Endothelial cell of umbilical vein (primary cell): ENCODE results near the gene C5orf24. TPM values are rescaled to one million over a fixed set of nuclear protein-coding genes. Genes with fewer than 3 reads are reported as not detected.

Experiments used
- BruUV-seq: library from RNA; stranded (reverse); fragments of 400-500 nt; replicated peaks from 2 replicates; lab custom pipeline; 2021; lab: Mats Ljungman, UMichigan
- CTCF ChIA-PET: fragments of 300-600, 350-600 bp; sonication (Branson Sonifier 250); formaldehyde crosslinking; loops from one replicate; lab custom pipeline; 2021; ENCODE audit warnings: antibody characterized with exemption, inconsistent platforms; lab: Charles Lee
- POLR2A ChIA-PET: fragments of 300-600, 350-600 bp; sonication (Branson Sonifier 250); formaldehyde crosslinking; loops from one replicate; lab custom pipeline; 2021; ENCODE audit warnings: antibody characterized with exemption, inconsistent platforms; lab: Charles Lee
- DNase-seq: peaks from one replicate; pipeline ENCODE4 v3.0.0-alpha.2; 2011; ENCODE audit warnings: low read depth, low spot score
- FAIRE-seq: peaks from 2 replicates; lab custom pipeline; 2011; peaks lifted over from hg19 to GRCh38; lab: Jason Lieb, UNC
- H2AFZ ChIP-seq: 2 replicates; pipeline ENCODE4 v1.6.0; 2012; ENCODE audit warnings: low read depth, low read length, control low read depth, inconsistent platforms
- H3K27ac ChIP-seq: 2 replicates; pipeline ENCODE4 v1.5.1; 2011; ENCODE audit warnings: low read depth, mild to moderate bottlenecking, control low read depth, low read length, moderate library complexity; ENCODE audit not compliant: insufficient read depth
- H3K27me3 ChIP-seq, 2 experiments: 2 replicates each; pipeline versions ENCODE4 v1.6.0 to v1.6.1; 2011; ENCODE audit warnings: low read length in 2 of 2, mixed read lengths in 1 of 2; ENCODE audit not compliant: control insufficient read depth in 2 of 2, insufficient read depth in 2 of 2
- H3K36me3 ChIP-seq, 2 experiments: 2 replicates in 1 of 2; 3 replicates in 1 of 2; pipeline ENCODE4 v1.5.1; 2011; ENCODE audit warnings: low read length in 2 of 2, mild to moderate bottlenecking in 1 of 2, moderate library complexity in 1 of 2; ENCODE audit not compliant: control insufficient read depth in 2 of 2, insufficient read depth in 2 of 2; ENCODE audit errors: extremely low read depth in 1 of 2
- H3K4me1 ChIP-seq: 3 replicates; pipeline ENCODE4 v1.5.1; 2011; ENCODE audit warnings: mild to moderate bottlenecking, low read length; ENCODE audit not compliant: control insufficient read depth, insufficient read depth; ENCODE audit errors: extremely low read depth
- H3K4me2 ChIP-seq: 2 replicates; pipeline ENCODE4 v1.6.1; 2011; ENCODE audit warnings: low read length, control low read depth, mixed read lengths; ENCODE audit not compliant: insufficient read depth
- H3K4me3 ChIP-seq, 3 experiments: fragments of 200-600 bp in 1 of 3; sonication (generic), shearing (Covaris generic) in 1 of 3; replicated peaks in 1 of 3; 2 replicates each; pipeline ENCODE4 v1.5.1; 2011 to 2016; ENCODE audit warnings: control low read depth in 3 of 3, low read length in 3 of 3, mild to moderate bottlenecking in 2 of 3, inconsistent platforms in 1 of 3, low read depth in 1 of 3, moderate library complexity in 1 of 3; ENCODE audit not compliant: insufficient read depth in 1 of 3
- H3K79me2 ChIP-seq: 2 replicates; pipeline ENCODE4 v1.6.0; 2012; ENCODE audit warnings: low read length, inconsistent platforms; ENCODE audit not compliant: control insufficient read depth, insufficient read depth
- H3K9ac ChIP-seq: replicated peaks from 2 replicates; pipeline ENCODE3; 2011; ENCODE audit warnings: low read length, control low read depth; ENCODE audit not compliant: insufficient read depth; ENCODE audit errors: extremely low read depth
- H3K9me1 ChIP-seq: replicated peaks from 3 replicates; pipeline ENCODE4 v1.6.0; 2011; ENCODE audit warnings: mild to moderate bottlenecking, low read length; ENCODE audit not compliant: control insufficient read depth, insufficient read depth; ENCODE audit errors: extremely low read depth
- H3K9me3 ChIP-seq: replicated peaks from 2 replicates; pipeline ENCODE4 v1.5.1; 2012; ENCODE audit warnings: low read length, inconsistent platforms; ENCODE audit not compliant: control insufficient read depth, insufficient read depth
- H4K20me1 ChIP-seq: replicated peaks from 2 replicates; pipeline ENCODE3; 2011; ENCODE audit warnings: mild to moderate bottlenecking, low read length; ENCODE audit not compliant: control insufficient read depth, insufficient read depth; ENCODE audit errors: extremely low read depth
- EZH2 ChIP-seq: IDR thresholded peaks from 2 replicates; pipeline ENCODE4 v1.6.1; 2012; ENCODE audit warnings: borderline replicate concordance, low read depth, mild to moderate bottlenecking, moderate library complexity, low read length, inconsistent platforms; ENCODE audit not compliant: severe bottlenecking
- FOS ChIP-seq: IDR thresholded peaks from 2 replicates; pipeline ENCODE4 v1.6.1; 2011; ENCODE audit warnings: mild to moderate bottlenecking, low read length, moderate library complexity, borderline replicate concordance; ENCODE audit not compliant: insufficient read depth
- GATA2 ChIP-seq: IDR thresholded peaks from 2 replicates; pipeline ENCODE4 v1.7.0; 2011; ENCODE audit warnings: low read depth, mild to moderate bottlenecking, moderate library complexity, mixed read lengths, low read length; ENCODE audit not compliant: insufficient read length, insufficient read depth
- JUN ChIP-seq: IDR thresholded peaks from 2 replicates; pipeline ENCODE4 v1.6.1; 2011; ENCODE audit warnings: borderline replicate concordance, low read depth; ENCODE audit not compliant: insufficient read length, insufficient read depth
- MYC ChIP-seq: IDR thresholded peaks from one replicate; pipeline ENCODE4 v1.6.1; 2011; ENCODE audit warnings: mild to moderate bottlenecking, low read depth, low read length
- POLR2A ChIP-seq: IDR thresholded peaks from 2 replicates; pipeline ENCODE4 v1.6.1; 2012; ENCODE audit warnings: low read depth, mild to moderate bottlenecking, control low read depth, low read length
- POLR2AphosphoS5 ChIP-seq: IDR thresholded peaks from 2 replicates; pipeline ENCODE4 v1.6.1; 2012; ENCODE audit warnings: low read depth, mild to moderate bottlenecking, control low read depth, low read length, moderate library complexity; ENCODE audit not compliant: insufficient read depth
- dilution Hi-C: fragments of 300-500 bp; cut with MboI; formaldehyde crosslinking; loops from one replicate; pipeline ENCODE4 v1.15.0; 2019; ENCODE audit warnings: low sequenced_read_pairs; ENCODE audit not compliant: extremely low pct_ligation_motif_present
- intact Hi-C: fragments of 100-400 bp; cut with micrococcal nuclease; formaldehyde crosslinking; loops from one replicate; pipeline ENCODE4 v1.10.0; 2022
- polyA plus RNA-seq, 4 experiments: library from polyadenylated mRNA; depleted of rRNA in 3 of 4; stranded (reverse) in 3 of 4; unstranded in 1 of 4; fragments of >200 nt; gene quantifications; 2 replicates each; pipeline versions ENCODE4 v1.2.1 to v1.2.3, GENCODE V29; 2011 to 2012; ENCODE audit warnings: missing spikeins in 1 of 4
- total RNA-seq: library from RNA; stranded (reverse); gene quantifications from 2 replicates; pipeline ENCODE4 v1.2.3, GENCODE V29; 2021
- TF ChIP-seq, protein P1 (sequence below): IDR thresholded peaks from 2 replicates; pipeline ENCODE4 v1.6.1; 2011; ENCODE audit not compliant: insufficient read depth, insufficient read length
- TF ChIP-seq, protein P2 (sequence below), 2 donors: IDR thresholded peaks; 1 replicate in 1 of 2; 2 replicates in 1 of 2; pipeline ENCODE4 v1.5.1; 2011; ENCODE audit warnings: low read length in 2 of 2, mild to moderate bottlenecking in 2 of 2, moderate library complexity in 2 of 2, control low read depth in 1 of 2, inconsistent platforms in 1 of 2, low read depth in 1 of 2; ENCODE audit not compliant: insufficient read depth in 1 of 2; ENCODE audit errors: extremely low read depth in 1 of 2

The C5orf24 gene
- total and polyA plus RNA-seq, 2 donors (not counting 3 experiments of a cell fraction or from before 2014, with no cell fraction given) = 21.7 to 56.2 TPM

DNA sequence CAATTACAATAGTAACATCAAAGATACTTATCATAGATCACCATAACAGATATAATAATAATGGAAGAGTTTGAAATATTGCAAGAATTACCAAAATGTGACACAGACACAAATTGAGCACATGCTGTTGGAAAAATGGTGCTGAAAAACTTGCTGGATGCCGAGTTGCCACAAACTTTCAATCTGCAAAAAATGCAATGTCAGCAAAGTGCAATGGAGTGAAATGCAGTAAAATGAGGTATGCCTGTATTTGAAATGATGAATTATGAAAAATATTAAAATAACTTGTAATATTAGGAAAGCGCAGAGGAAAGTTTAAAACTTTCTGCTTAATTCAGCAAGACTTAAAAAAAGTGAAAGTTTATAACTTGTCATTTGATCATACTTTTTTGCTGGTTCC lies 47.2 kb downstream of the C5orf24 start:
- no peaks in the 10 kb centered on the region for H3K79me2 ChIP-seq
- H4K20me1 ChIP-seq = no peaks in the 10 kb centered on the region
- no peaks in the 10 kb centered on the region for H3K9me3 ChIP-seq
- H3K4me2 ChIP-seq = no peak overlapping the region
- no peak overlapping the region for H3K27ac ChIP-seq
- TF ChIP-seq, protein P1, sequence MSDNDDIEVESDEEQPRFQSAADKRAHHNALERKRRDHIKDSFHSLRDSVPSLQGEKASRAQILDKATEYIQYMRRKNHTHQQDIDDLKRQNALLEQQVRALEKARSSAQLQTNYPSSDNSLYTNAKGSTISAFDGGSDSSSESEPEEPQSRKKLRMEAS = no peak
- TF ChIP-seq FOS (no peak), POLR2AphosphoS5 (no peak), EZH2 (no peak), MYC (no peak), POLR2A (no peak), JUN (no peak), GATA2 (no peak)
- TF ChIP-seq, protein P2, sequence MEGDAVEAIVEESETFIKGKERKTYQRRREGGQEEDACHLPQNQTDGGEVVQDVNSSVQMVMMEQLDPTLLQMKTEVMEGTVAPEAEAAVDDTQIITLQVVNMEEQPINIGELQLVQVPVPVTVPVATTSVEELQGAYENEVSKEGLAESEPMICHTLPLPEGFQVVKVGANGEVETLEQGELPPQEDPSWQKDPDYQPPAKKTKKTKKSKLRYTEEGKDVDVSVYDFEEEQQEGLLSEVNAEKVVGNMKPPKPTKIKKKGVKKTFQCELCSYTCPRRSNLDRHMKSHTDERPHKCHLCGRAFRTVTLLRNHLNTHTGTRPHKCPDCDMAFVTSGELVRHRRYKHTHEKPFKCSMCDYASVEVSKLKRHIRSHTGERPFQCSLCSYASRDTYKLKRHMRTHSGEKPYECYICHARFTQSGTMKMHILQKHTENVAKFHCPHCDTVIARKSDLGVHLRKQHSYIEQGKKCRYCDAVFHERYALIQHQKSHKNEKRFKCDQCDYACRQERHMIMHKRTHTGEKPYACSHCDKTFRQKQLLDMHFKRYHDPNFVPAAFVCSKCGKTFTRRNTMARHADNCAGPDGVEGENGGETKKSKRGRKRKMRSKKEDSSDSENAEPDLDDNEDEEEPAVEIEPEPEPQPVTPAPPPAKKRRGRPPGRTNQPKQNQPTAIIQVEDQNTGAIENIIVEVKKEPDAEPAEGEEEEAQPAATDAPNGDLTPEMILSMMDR (IDR thresholded peaks at IDR 0.05; ENCODE audit: extremely low read depth in 1 of 2, insufficient read depth in 1 of 2, low read depth in 1 of 2, low read length in 2 of 2) = no peak
- H3K27me3 ChIP-seq = no peaks in the 10 kb centered on the region
- FAIRE-seq = no peak
- dilution Hi-C loops (no loop called here), intact Hi-C loops (no loop called here)
- ChIA-PET POLR2A (interaction anchor here (0.6 kb wide), 1 partner anchor 9 kb away, joined by 7 read pairs; no protein-coding TSS in a partner anchor), CTCF (interaction anchor here (1.6 kb wide), 2 partner anchors 9 to 12 kb away, joined by 4 to 6 read pairs; partner anchors contain the start of gene PCBD2)
- no TSS peak for BruUV-seq
- peaks cover 0 to 2% of the 10 kb centered on the region in 2 experiments for H3K36me3 ChIP-seq
- no peaks in the 10 kb centered on the region for H3K4me1 ChIP-seq
- no peak overlapping the region for H3K4me3 ChIP-seq
- no peak overlapping the region for H2AFZ ChIP-seq
- no peak overlapping the region for H3K9ac ChIP-seq
- DNase-seq = no peak
- no peaks in the 10 kb centered on the region for H3K9me1 ChIP-seq
